Fibroblast of lung (primary cell): ENCODE measurements around the gene TMEM135. TPM values are rescaled to one million over a fixed set of nuclear protein-coding genes. Genes with fewer than 3 reads are reported as not detected.

Experiments
- DNase-seq, 2 donors: peaks; one replicate each; pipeline versions ENCODE4 v3.0.0 to v3.0.0-alpha.2; 2010; ENCODE audit warnings: low read depth in 2 of 2
- H2AFZ ChIP-seq: 2 replicates; pipeline ENCODE4 v1.5.1; 2012; ENCODE audit warnings: low read length, control low read depth, inconsistent platforms
- H3K27ac ChIP-seq: 2 replicates; pipeline ENCODE4 v1.5.1; 2011; ENCODE audit warnings: low read length, control low read depth; ENCODE audit not compliant: insufficient read depth
- H3K27me3 ChIP-seq: 2 replicates; pipeline ENCODE4 v1.5.1; 2011; ENCODE audit warnings: mild to moderate bottlenecking, low read length; ENCODE audit not compliant: control insufficient read depth, insufficient read depth
- H3K36me3 ChIP-seq: 2 replicates; pipeline ENCODE4 v1.5.1; 2011; ENCODE audit warnings: low read length; ENCODE audit not compliant: control insufficient read depth, insufficient read depth
- H3K4me1 ChIP-seq: 2 replicates; pipeline ENCODE4 v1.5.1; 2011; ENCODE audit warnings: low read length; ENCODE audit not compliant: control insufficient read depth, insufficient read depth; ENCODE audit errors: extremely low read depth
- H3K4me2 ChIP-seq: 2 replicates; pipeline ENCODE4 v1.5.1; 2011; ENCODE audit warnings: low read length, control low read depth; ENCODE audit not compliant: insufficient read depth; ENCODE audit errors: extremely low read depth
- H3K4me3 ChIP-seq, 4 experiments: fragments of 200-600 bp in 1 of 4; sonication (generic) in 1 of 4; replicated peaks in 1 of 4; 2 replicates each; pipeline ENCODE4 v1.5.1; 2011 to 2016; ENCODE audit warnings: low read length in 4 of 4, low read depth in 3 of 4, mild to moderate bottlenecking in 3 of 4, control low read depth in 2 of 4, inconsistent platforms in 1 of 4, mixed read lengths in 1 of 4; ENCODE audit not compliant: insufficient read depth in 1 of 4; ENCODE audit errors: control extremely low read depth in 1 of 4
- H3K79me2 ChIP-seq: 2 replicates; pipeline ENCODE4 v1.5.1; 2012; ENCODE audit warnings: mild to moderate bottlenecking, low read length, inconsistent platforms; ENCODE audit not compliant: control insufficient read depth, insufficient read depth
- H3K9ac ChIP-seq: 2 replicates; pipeline ENCODE4 v1.5.1; 2011; ENCODE audit warnings: mild to moderate bottlenecking, low read length, control low read depth; ENCODE audit not compliant: insufficient read depth
- H3K9me3 ChIP-seq: 2 replicates; pipeline ENCODE4 v1.5.1; 2012; ENCODE audit warnings: low read depth, low read length; ENCODE audit not compliant: control insufficient read depth, insufficient read depth
- H4K20me1 ChIP-seq: 2 replicates; pipeline ENCODE4 v1.5.1; 2011; ENCODE audit warnings: low read length; ENCODE audit not compliant: control insufficient read depth, insufficient read depth; ENCODE audit errors: extremely low read depth
- CTCF ChIP-seq, 2 donors: IDR thresholded peaks in 1 of 2; conservative IDR thresholded peaks in 1 of 2; 1 replicate in 1 of 2; 2 replicates in 1 of 2; pipeline ENCODE4 v1.5.1; 2011 to 2012; ENCODE audit warnings: low read length in 2 of 2, control low read depth in 1 of 2, inconsistent platforms in 1 of 2, low read depth in 1 of 2, mild to moderate bottlenecking in 1 of 2
- EZH2 ChIP-seq: IDR thresholded peaks from 2 replicates; pipeline ENCODE4 v1.5.1; 2012; ENCODE audit warnings: low read length, control low read depth, mild to moderate bottlenecking; ENCODE audit errors: missing control alignments
- polyA plus RNA-seq, 2 donors: library from polyadenylated mRNA; depleted of rRNA in 1 of 2; stranded (reverse) in 1 of 2; unstranded in 1 of 2; fragments of >200 nt; gene quantifications; 2 replicates each; pipeline ENCODE4 v1.2.1, GENCODE V29; 2011 to 2012; ENCODE audit warnings: missing spikeins in 1 of 2
- total RNA-seq: library from RNA; depleted of rRNA; stranded (reverse); fragments of >200 nt; gene quantifications from 2 replicates; pipeline ENCODE4 v1.2.1, GENCODE V29; 2014

TMEM135 gene
- total and polyA plus RNA-seq, 2 donors (not counting 1 experiment from before 2014, with no cell fraction given) = 17.3 to 20.6 TPM

- Histone ChIP-seq H3K36me3 (no peaks in the 10 kb centered on the region), H4K20me1 (no peaks in the 10 kb centered on the region), H3K27me3 (no peaks in the 10 kb centered on the region), H2AFZ (no peak overlapping the region), H3K4me3 (no peak overlapping the region), H3K4me2 (no peak overlapping the region), H3K79me2 (no peaks in the 10 kb centered on the region), H3K9me3 (no peaks in the 10 kb centered on the region), H3K27ac (no peak overlapping the region), H3K4me1 (peaks cover 2% of the 10 kb centered on the region), H3K9ac (no peak overlapping the region)
- peak; percentile 5 to 15 for DNase-seq
- TF ChIP-seq CTCF (conservative IDR thresholded peaks at IDR 0.05 in 1 of 2, IDR thresholded peaks at IDR 0.05 in 1 of 2; ENCODE audit: low read depth in 1 of 2, low read length in 2 of 2) (no peak), EZH2 (no peak)
Measured at GRCh38 chr11:87219266-87219665, 181.5 kb downstream of the TMEM135 start.

DNA sequence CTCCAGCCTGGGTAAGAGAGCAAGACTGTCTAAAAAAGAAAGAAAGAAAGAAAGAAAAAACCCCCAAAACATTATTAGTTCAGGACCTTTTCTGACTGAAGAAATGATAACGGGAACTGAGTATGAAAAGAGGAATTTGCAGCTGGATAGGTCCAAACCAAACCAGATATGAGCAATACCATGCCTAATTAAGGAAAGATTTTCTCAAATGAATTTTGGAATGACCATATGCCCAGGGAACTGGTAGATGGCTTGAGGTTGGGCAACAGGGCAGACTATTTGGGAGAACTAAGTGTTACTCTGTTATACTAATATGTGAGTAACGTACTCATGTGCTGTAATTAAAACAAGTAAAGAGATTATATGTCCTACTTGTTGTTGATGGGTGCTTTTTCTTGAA is 186.1 kb downstream of the TMEM135 start:
- TF ChIP-seq EZH2 (no peak), CTCF (conservative IDR thresholded peaks at IDR 0.05 in 1 of 2, IDR thresholded peaks at IDR 0.05 in 1 of 2; ENCODE audit: low read depth in 1 of 2, low read length in 2 of 2) (no peak)
- H4K20me1 ChIP-seq = no peaks in the 10 kb centered on the region

GRCh38 chr11:87224486-87224885 is 186.8 kb downstream of the TMEM135 start:
- TF ChIP-seq EZH2 = no peak
- no peak for TF ChIP-seq CTCF (conservative IDR thresholded peaks at IDR 0.05 in 1 of 2, IDR thresholded peaks at IDR 0.05 in 1 of 2; ENCODE audit: low read depth in 1 of 2, low read length in 2 of 2)
- Histone ChIP-seq H3K4me3 (no peak overlapping the region), H3K27ac (no peak overlapping the region), H3K79me2 (no peaks in the 10 kb centered on the region), H3K4me2 (no peak overlapping the region), H3K9ac (no peak overlapping the region), H3K36me3 (no peaks in the 10 kb centered on the region), H2AFZ (no peak overlapping the region), H4K20me1 (no peaks in the 10 kb centered on the region), H3K4me1 (peaks cover 2% of the 10 kb centered on the region), H3K9me3 (no peaks in the 10 kb centered on the region), H3K27me3 (no peaks in the 10 kb centered on the region)
- peak in 1 of 2 donors; percentile 22 for DNase-seq

More for the DNA sequence above, 186.1 kb downstream of the TMEM135 start:
- peaks cover 2% of the 10 kb centered on the region for H3K4me1 ChIP-seq
- H3K4me3 ChIP-seq = no peak overlapping the region
- peak; percentile 37 to 75 for DNase-seq
- H3K79me2 ChIP-seq = no peaks in the 10 kb centered on the region
- no peak overlapping the region for H2AFZ ChIP-seq
- H3K4me2 ChIP-seq = no peak overlapping the region
- no peak overlapping the region for H3K27ac ChIP-seq
- no peaks in the 10 kb centered on the region for H3K27me3 ChIP-seq
- H3K36me3 ChIP-seq = no peaks in the 10 kb centered on the region
- no peaks in the 10 kb centered on the region for H3K9me3 ChIP-seq
- no peak overlapping the region for H3K9ac ChIP-seq
